SW480 (cell line): ENCODE measurements around the gene RHEB.

Experiments
- DNase-seq: peaks from one replicate; pipeline ENCODE4 v3.0.0-alpha.2; 2016; ENCODE audit warnings: low spot score

Gene RHEB

GRCh38 chr7:151431768-151432311 lies 87.9 kb downstream of the RHEB start:
- no peak for DNase-seq

DNA sequence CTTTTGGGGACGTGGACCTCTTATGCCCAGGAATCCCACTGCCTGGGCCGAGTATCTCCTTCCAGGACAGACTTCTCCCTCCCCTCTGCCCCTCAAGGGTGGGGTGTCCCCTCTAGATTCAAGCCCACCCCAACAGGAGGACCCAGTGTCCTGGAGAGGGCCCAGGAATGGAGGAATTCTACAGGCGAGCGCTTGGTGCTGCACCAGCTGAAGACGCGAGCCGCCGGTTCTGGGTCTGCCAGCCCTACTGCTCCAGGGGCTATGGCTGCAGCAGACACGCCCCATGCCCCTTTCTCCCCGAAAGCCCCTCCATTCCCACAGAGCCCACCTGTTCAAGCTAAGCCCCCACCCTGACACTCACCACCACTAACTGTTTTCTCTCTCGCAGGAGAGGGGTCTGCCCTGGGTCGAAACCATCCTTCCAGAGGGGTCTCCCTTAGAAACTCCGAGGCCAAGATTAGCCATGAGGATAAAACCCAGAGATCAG lies 88.4 kb downstream of the RHEB start:
- no peak for DNase-seq

DNA sequence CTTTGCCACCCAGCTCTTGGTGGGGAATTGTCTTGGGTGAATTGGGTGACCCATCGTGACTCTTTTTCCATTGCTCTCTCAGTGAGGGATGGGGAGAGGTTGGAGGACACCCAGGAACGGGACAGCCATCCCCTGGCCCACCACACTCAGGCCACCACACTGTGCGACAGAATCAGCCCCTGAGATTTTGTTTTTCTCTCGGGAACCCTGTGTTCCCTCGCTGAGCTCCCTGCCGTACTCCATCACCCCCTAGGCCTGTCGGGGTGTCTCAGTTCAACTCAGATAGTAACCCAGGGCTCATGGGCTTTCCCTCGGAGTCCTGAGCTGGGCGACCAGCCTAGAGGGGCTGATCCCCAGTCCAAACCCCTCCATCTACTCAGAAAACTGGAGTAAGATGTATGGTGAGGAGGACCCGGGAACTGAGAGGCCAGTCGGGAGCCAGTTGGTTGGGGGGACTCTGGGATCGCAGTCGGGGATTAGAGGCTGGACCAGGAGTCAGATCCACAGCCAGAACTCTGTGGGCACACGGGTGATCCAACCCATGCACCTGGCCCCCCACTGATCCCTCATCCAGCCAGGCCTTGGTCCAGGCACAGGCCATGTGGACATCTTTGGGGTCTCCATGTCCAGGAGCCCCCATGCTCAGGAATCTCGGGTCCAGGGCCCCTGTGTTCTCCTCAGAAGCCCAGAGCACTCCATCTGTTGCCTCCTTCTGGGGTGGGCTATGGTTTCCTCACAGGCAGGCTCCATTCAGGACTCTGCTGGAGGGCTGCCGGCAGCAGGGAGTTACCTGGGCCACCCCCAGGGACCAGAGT lies 89.1 kb downstream of the RHEB start:
- no peak for DNase-seq

DNA sequence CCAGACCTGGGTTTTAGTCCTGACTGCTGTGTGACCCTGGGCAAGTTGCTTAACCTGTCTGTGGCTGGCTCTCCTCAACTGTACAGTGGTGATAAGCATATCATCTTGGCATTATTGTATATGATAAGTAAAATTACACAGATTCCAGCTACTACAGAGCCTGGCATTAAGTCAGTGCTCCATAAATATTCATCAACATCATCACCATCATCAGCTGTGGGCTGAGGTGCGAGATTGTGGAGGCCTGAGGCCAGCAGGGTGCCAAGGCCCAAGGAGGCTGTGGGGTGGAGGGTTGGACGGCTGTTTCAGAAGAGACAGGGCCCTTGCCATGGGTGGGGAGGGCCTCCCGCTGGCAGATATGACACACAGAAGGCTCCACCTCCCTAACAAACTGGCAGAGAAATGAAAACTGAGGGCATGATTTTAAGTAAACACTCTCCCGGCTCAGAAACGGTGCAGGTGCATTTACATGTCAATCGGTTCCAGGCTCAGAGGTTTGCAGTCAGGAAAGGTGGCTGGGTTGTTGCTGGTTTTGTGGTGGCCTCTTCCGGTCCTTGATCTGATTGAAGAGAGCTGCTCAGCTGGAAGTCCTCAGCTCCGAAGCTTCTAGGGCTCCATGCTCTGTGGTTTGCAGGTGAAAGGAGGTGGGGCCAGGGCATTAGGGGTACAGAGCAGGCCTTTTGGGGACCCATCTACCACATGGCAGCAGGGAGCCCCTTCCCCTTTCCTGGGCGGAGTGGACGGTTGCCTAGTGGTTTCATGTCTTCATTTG lies 89.9 kb downstream of the RHEB start:
- peak; percentile 87 for DNase-seq

- no peak for DNase-seq
Observed at GRCh38 chr7:151429237-151429559, 90.5 kb downstream of the RHEB start.

GRCh38 chr7:151428378-151429236 lies 91.1 kb downstream of the RHEB start:
- peak; percentile 70 for DNase-seq

DNA sequence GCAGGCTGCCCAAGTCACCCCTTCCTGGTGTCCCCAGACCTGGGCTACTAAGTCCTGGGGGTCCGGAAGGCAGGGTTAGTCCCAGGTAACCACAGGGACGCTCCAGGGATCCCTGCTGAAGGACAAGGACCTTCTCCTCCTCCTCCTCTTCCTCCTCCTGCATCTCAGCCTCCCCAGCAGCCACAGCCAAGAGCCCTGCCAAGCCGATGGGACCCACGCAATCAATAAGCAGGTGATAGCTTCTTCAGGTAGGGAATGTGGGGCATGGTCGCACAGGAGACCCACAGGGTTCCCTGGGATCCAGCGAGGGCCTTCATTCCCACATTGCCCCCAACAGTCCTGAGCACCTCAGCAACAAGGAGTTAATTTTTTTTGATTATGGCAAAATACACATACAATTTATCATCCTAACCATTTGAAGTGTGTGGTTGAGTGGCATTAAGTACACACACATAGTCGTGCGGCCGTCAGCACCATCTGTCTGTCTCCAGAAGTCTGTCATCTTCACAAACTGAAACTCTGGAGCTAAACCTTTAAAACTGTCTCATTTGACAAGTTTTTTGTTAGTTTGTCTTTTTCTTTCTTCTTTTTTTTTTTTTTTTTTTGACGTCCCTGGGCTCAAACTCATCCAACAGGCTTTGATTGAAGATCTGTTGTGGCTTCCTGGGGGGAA lies 91.9 kb downstream of the RHEB start:
- DNase-seq: no peak

- DNase-seq: no peak
Observed at GRCh38 chr7:151426904-151427704, 92.6 kb downstream of the RHEB start.

DNA sequence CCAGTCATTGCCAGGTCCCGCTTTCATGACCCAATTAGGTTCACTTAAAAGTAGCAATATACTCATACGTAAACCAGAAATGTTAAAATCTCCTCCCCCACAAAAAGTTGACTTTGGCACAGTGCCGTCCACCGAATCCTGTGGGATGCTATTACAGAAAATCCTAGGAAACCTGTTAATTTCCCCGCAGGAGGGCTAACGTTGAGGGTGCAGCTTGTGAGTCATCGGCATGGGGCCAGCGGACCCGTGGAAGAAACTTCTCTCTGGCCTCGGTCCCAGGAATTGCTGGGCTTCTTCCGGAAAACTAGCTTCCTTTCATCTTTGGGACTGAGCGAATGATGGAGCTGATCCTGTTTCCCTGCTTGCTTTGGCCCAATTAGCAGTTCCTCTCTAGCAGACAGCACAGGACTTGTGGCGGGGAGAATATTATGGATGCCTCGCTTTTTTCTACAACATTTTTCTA lies 93.2 kb downstream of the RHEB start:
- DNase-seq: peak; percentile 84

DNA sequence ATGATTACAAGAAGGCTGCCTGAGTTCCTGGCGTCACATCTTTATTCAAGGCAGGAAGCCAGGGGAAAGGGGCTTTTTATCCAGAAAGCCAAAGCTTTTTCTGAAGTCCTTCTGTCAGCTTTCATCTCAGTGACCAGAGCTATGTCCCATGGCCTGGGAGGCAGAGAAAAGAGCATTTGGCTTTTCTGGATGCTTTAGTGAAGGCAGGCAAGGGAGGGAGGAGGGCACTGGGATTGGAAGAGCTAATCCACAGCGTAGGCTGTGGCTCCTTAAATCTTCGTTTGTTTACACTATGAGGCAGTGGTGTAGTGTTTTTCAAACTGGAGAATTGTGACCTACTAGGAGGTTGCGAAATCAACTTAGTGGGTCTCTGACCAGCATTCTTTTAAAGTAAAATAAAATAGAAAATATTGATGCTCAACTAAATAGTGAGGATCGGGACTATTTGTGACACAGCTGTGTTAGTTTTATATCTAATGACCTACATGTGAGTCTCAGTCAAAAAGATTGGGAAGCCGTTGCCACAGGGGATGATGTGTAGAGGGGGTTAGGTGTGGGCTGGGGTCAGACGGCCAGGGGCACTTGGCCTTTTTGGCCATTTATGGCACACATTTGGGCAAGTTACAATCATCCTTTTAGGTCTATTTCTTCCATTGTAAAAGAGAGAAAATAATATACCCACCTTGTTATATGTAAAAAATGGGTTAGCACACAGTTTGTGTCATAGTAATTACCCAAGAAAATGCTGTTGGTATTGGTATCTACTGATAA lies 93.8 kb downstream of the RHEB start:
- no peak for DNase-seq

DNA sequence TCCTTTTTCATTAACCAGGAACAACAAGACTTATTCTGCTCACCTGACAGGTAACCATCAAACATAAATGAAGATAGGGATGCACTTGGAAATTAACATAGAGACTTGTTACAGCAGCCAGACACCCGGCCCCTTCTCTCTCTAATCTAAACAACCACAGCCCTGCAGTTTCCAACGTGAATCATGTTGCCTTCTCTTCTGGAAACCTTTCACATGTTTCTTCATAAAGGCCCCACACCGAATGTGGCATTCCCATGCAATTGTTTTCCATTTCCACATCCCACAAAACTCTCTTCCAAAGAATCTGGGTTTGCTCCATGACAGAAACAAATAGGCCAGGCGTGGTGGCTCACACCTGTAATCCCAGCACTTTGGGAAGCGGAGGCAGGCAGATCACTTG lies 94.9 kb downstream of the RHEB start:
- no peak for DNase-seq

DNA sequence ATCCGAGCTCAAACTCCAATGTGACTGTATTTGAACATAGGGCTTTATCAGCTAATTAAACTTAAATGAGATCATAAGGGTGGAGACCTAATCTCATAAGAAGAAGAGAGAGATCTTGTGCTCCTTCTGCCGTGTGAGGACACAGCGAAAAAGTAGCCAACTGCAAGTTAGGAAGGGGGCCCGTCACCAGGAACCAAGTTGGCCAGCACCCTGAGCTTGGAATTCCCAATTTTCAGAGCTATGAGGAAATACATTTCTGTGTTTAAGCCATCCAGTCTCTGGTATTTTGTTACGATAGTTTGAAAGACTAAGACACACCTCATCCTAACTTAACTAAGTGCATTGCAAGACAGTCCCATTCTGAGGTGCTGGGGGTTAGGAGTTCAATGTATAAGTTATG lies 95.8 kb downstream of the RHEB start:
- no peak for DNase-seq

GRCh38 chr7:151423226-151423625 lies 96.5 kb downstream of the RHEB start:
- no peak for DNase-seq

- DNase-seq: no peak
Observed at GRCh38 chr7:151422212-151422611, 97.5 kb downstream of the RHEB start.

DNA sequence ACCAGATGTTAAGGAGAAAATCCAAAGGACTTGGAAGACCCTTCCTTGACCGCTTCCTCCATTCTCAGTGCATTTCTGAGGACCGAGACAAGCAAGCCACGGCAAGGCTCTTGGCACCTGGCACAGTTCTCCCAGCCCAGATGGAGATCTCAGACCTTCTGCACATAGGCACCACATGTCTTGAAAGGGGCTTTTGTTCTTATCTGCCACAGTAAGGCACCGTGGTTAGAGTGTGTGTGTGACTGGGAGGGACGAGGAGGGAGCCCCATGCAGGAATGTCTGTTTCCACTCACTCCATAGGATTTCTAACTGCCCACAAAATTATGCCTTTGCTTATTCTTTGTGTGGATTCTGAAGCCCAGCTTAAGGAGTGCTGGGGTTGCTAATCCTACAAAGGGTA lies 99.6 kb downstream of the RHEB start:
- peak; percentile 40 for DNase-seq

DNA sequence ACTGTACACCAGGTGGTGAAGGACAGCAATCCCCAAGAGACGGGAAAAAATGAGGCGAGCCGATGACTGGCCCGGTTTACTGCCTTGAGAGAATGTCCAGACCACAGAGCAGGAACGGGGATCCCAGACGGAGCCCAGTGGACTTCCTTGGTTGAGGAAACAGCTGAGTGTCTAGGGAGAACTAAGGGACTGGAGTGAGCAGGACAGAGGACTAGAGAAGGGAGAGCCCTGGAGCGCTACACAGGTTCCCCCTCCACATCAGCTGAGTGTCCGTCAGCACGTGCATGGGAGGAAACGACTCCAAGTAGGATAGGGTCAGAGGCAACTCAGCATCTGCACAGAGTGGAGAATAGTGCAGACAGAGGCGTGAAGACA lies 102.8 kb downstream of the RHEB start:
- no peak for DNase-seq

DNA sequence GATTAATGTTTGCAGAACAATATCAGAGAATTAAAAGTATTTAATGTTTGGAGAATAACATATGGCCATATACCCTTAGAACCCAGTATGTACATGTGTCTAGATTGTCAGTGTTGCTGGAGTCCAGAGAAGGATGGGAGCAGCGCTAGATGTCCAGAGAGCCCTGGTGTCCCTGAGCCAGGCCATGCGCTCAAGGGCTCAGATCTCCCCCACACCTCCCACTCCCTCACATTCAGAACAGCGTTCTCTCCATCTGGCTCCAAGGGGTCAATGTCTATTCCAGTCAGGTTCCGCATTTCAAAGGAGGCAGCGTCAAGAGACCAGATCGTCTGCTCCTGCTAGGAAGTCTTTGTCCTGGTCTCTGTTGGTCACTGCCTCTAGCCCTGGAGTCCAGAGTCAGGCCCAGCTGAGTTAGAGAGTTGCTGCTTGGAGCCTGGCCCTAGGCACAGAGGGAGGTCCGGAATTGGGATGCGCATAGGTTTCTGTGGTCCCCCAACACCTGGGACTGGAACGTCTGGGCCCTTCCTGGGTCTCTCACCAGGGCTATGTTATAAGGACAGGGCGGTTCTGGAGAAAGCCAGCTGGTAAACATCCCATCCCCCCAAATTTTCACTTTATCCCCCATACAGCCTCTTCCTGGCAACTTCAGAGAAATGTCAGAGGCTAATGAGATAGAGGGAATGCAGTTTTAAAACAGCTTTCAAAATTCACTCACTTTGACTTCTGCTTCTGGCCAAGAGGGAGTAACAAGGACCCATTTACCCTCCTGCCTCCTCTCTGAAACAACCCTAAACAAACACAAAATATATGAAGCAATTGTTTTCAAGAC lies 103.4 kb downstream of the RHEB start:
- no peak for DNase-seq
